NCI-H460 (cell line): ENCODE measurements around the gene NR0B2. TPM values are rescaled to one million over a fixed set of nuclear protein-coding genes. Genes with fewer than 3 reads are reported as not detected.

Experiments used
- DNase-seq: peaks from one replicate; pipeline ENCODE4 v3.0.0-alpha.2; 2016; ENCODE audit warnings: low read depth; ENCODE audit errors: extremely low read depth
- total RNA-seq: library from RNA; depleted of rRNA; stranded (reverse); fragments of >200 nt; shearing (Covaris generic); gene quantifications from 2 replicates; pipeline ENCODE4 v1.2.3, GENCODE V29; 2014

Gene NR0B2
- total RNA-seq, 1 experiment from 2014 or later: not detected

DNA sequence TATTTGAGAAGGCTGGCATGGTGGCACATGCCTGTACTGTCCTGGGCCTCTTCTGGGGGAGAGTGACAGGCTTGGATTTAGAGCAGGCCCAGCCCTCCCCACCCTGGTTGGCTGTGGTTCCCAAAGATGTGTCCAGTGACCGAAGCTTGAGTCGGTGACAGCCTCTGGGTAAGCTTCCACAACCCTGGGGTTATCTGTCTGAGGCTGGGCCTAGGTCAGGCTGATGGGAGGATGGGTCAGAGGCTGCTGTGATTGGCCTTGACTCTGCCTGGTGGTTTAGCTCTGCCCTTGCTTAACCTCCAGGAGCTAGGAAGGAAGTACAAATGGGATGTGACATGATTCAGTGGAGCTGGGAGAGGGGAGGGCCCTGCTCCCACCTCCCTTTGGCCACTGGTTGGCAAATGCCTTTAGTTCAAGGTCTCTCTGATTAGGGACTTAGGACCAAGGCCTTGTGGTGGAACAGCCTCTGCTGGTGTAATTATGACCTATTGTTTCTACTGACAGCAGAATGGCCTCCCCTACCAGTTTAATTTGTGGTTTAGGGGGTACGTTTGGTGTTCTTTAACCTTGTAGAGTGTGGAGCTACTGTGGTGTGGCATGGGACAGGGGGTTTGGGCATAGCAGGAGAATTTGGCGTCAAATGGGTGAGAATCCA lies 24.4 kb upstream of the NR0B2 start:
- DNase-seq: no peak

DNA sequence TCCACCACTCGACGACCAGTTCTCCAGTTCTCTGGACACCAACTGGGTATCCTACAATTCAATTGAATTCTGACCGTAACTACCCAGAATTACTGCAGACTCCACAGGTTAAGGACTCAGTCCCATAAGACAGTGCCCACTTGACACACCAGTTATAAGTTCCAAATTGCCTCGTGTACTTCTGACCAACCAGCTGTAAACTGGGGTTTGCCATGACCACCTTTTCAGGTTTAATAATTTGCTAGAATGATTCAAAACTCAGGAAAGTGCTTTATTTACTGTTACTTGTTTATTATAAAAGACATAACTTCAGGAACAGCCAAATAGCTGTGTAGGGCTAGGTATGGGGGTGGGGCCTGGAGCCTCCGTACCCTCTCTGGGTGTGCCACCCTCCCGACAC lies 23.0 kb upstream of the NR0B2 start:
- no peak for DNase-seq

DNA sequence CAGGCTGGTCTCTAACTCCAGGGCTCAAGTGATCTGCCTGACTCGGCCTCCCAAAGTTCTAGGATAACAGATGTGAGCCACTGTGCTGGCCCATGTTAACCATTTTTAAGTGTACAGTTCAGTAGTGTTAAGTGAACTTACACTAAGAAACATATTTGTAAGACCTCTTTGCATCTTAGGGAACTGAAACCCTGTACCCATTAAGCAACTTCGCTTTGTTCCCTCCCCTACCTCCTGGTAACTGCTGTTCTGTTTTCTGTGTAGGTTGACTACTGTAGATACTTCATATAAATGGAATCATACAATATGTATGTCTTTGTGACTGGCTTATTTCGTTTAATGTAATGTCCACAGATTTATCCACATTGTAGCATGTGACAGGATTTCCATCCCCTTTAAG lies 18.8 kb upstream of the NR0B2 start:
- DNase-seq: no peak

GRCh38 chr1:26923711-26924110 lies 9.9 kb upstream of the NR0B2 start:
- DNase-seq: no peak

GRCh38 chr1:26922901-26923300 lies 9.1 kb upstream of the NR0B2 start:
- DNase-seq: no peak

- DNase-seq: no peak
Observed at GRCh38 chr1:26922431-26922729, 8.6 kb upstream of the NR0B2 start.

- peak; percentile 91 for DNase-seq
Observed at GRCh38 chr1:26921540-26922430, 8.0 kb upstream of the NR0B2 start, which contains the start of gene NUDC. NUDC (plus strand) TSS chr1:26921743; CDS start chr1:26921849, 106 bp downstream.

- no peak for DNase-seq
Observed at GRCh38 chr1:26921126-26921539, 7.4 kb upstream of the NR0B2 start.

DNA sequence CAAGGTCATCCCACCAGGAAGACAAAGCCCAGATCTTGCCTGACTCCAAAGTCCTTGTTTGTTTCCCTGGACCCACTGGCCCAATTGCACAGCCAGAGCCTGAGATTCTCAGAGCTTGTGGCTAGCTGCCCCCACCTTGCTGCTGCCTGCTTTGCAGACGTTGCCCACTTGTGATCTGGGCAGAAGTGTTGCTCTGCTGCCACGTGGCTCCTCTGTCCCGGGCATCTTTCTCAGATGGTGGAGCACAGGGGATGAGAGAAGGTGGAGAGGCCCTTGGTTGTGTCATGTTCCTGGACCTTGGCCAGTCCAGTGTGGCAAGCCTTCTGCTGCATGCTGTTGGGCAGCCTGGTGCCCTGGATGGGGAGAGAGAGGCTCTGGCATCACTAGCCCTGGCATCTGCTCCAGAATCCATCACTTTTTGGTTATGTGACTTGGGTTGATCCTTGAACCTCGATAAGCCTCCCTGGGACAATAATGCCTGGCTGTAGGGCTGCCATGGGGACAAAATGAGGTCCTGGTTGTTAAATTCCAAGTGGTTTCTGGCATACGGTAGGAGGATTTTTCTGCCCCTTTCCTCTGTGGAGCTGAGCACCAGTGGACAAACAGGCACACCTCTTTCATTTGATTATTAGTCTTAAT lies 1.5 kb upstream of the NR0B2 start:
- no peak for DNase-seq

GRCh38 chr1:26913389-26913753 lies 404 bp downstream of the NR0B2 start:
- no peak for DNase-seq

DNA sequence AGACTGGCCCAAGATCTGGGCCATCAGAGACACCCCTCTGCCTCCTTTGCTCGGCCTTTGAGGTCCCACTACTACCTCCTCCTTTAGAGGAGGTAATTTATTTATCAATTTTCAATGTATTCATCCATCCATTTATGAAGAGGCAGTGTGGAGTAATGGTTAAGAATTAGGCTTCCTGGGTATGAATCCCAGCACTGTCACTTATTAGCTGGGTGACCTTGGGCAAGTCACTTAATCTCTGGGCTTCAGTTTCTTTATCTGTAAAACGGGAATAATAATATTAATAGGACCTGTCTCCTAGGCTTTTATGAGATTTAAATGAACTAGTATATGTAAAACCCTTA lies 1.7 kb downstream of the NR0B2 start:
- no peak for DNase-seq

DNA sequence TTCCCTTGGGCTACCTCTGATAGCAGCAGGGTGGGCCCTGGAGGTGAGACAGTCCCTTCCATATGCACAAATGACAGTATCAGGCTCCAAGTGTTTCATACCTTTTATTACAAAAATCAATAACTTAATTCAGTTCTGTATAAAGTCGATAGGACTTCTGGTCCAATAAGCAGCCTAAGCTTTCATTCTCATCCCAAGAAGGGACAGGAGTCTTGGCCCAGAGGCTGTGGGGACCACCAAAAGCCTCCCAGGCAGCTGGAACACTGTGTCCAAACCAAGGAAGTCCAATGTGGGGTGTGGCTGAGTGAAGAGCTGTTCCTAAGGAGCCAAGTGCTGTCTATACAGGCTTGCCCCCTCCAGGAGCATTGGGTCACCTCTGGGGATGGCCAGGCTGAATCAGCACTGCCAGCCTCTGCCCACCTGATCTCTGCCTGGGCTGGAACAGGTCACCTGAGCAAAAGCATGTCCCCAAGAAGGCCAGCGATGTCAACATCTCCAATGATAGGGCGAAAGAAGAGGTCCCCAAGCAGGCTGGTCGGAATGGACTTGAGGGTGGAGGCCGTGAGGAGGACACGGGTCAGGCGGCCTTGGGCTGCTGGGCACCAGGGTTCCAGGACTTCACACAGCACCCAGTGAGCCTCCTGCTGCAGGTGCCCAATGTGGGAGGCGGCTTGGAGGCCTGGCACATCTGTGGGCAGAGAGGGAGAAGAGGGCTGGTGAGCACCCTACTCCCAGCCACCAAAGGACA lies 2.2 kb downstream of the NR0B2 start:
- no peak for DNase-seq

GRCh38 chr1:26910343-26911160 lies 3.2 kb downstream of the NR0B2 start:
- no peak for DNase-seq

- no peak for DNase-seq
Observed at GRCh38 chr1:26909951-26910342, 3.8 kb downstream of the NR0B2 start.

GRCh38 chr1:26907071-26907917 lies 6.5 kb downstream of the NR0B2 start:
- DNase-seq: no peak

- no peak for DNase-seq
Observed at GRCh38 chr1:26900815-26901511, 12.8 kb downstream of the NR0B2 start.

- DNase-seq: peak; percentile 87
Observed at GRCh38 chr1:26900001-26900814, 13.6 kb downstream of the NR0B2 start, which contains the start of gene GPATCH3. GPATCH3 (minus strand) TSS chr1:26900467; CDS start chr1:26900442, 25 bp downstream.

GRCh38 chr1:26897351-26897750 lies 16.4 kb downstream of the NR0B2 start:
- no peak for DNase-seq
